ENCODE results near the gene SYS1.

Gene SYS1

DNA sequence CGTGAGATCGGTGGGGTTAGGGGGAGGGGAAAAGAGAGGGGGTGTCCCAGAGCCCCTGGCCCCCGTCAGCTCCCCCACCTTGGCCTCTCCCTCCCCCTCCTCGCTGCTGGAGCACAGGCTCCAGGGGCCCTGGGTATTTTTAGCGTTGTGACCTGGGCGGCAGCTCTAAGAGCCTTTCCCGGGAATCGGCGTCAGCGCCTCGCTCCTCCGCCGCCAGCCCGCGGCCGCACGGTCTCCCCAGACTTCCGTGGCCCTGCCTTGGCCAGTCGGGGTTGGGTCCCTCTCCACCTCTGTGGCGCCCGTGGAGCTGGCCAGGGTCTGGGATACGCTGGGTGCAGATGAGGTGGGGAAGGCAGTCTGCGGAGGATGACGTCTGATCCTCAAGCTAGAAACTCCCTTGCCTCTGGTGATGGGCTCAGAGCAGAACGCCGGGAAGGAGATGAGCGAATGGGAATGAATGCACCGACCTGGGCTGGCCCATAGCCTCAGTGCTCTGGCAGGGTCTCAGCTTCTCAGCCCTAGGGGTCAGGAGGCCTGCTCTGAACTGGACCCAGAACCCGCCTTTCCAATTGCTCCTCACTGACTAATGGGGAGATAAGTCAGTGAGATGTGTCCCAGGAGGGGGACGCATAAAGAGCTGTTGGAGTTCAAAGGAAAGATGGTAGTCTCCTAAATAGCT, 44.2 kb downstream of the SYS1 start:
- ChIA-PET CTCF (interaction anchor here (0.9 to 4.4 kb wide), 9 partner anchors 9 to 88 kb away, joined by 3 to 33 read pairs (median 3); partner anchors contain the start of genes PIGT and SYS1), POLR2A (no interaction called here)
- TF ChIP-seq, protein P1, sequence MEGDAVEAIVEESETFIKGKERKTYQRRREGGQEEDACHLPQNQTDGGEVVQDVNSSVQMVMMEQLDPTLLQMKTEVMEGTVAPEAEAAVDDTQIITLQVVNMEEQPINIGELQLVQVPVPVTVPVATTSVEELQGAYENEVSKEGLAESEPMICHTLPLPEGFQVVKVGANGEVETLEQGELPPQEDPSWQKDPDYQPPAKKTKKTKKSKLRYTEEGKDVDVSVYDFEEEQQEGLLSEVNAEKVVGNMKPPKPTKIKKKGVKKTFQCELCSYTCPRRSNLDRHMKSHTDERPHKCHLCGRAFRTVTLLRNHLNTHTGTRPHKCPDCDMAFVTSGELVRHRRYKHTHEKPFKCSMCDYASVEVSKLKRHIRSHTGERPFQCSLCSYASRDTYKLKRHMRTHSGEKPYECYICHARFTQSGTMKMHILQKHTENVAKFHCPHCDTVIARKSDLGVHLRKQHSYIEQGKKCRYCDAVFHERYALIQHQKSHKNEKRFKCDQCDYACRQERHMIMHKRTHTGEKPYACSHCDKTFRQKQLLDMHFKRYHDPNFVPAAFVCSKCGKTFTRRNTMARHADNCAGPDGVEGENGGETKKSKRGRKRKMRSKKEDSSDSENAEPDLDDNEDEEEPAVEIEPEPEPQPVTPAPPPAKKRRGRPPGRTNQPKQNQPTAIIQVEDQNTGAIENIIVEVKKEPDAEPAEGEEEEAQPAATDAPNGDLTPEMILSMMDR (IDR thresholded peaks at IDR 0.05; ENCODE audit: control extremely low read depth, extremely low read depth, low read depth, missing control alignments): no peak
- no peak for DNase-seq (ENCODE audit: extremely low spot score)

DNA sequence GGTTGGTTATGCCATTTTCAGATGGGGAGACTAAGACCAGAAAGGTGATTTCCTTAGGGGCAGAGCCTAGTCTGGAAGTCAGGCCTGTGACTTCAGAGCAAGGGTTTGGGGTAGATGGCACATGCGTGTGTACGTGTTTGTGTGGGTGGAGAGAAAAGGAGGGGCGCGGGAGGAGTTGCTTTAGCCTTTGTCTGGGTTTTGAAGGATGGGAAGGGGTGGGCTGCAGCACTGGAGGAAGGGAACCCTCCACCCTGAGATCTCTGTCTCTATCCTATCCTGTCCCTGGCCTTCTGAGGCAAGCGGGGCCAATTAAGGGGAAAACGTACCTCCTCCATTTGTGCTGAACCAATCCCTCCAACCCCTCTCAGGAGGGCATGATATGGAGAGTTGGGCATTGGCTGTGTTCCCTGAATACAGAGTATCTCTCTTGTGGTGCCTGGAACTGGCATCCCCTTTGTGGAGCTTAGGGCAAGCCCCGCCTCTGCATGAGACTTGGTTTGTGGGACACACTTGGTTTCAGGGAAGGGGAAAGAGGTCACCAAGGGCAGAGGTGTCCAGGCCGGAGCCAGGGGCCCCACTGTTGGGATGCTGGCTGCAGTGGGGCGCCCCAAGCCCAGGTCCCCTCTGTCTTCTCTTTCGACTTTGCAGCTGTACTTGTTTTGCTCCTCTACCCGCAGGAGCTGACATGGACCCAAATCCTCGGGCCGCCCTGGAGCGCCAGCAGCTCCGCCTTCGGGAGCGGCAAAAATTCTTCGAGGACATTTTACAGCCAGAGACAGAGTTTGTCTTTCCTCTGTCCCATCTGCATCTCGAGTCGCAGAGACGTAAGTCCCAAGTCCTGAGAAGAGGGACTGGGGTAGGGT, 45.1 kb downstream of the SYS1 start, which contains the start of gene DBNDD2:
Gene DBNDD2 (plus strand): TSS at position 507 of the 863 bp plus-strand sequence. CDS start 179 bp downstream, at position 686.
- TF ChIP-seq, protein P1 (IDR thresholded peaks at IDR 0.05; ENCODE audit: control extremely low read depth, extremely low read depth, low read depth, missing control alignments): no peak
- CTCF ChIA-PET: interaction anchor here (0.6 to 4.4 kb wide), 10 partner anchors 8 to 89 kb away, joined by 3 to 33 read pairs (median 3); partner anchors contain the start of genes PIGT and SYS1
- peak; percentile 21 for DNase-seq (ENCODE audit: extremely low spot score)
- POLR2A ChIA-PET: no interaction called here

DNA sequence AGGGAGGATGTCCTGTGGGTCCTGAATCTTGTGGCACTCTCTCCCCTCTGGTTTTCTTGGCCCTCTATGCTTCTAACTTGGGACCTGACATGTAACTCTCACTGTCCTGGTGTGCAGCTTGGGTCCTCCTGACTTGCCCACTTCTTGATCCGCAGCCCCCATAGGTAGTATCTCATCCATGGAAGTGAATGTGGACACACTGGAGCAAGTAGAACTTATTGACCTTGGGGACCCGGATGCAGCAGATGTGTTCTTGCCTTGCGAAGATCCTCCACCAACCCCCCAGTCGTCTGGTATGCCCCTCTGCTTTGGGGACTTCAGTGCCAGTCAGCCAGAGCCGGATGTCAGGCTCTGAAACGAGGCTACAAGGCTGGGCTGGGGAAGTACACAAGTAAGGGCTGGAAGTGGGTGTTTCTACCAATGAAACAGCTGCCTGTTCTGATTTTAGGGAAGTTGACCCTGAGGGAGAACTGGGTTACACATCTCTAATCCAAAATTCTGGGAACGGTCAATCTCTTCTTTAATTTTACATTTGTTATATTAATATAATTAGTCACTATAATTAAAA, 45.8 kb downstream of the SYS1 start:
- ChIA-PET CTCF (interaction anchor here (0.6 to 1.8 kb wide), 4 partner anchors 7 to 77 kb away, joined by 3 to 7 read pairs (median 4); partner anchors contain the start of gene PIGT), POLR2A (no interaction called here)
- DNase-seq (ENCODE audit: extremely low spot score): no peak
- TF ChIP-seq, protein P1 (IDR thresholded peaks at IDR 0.05; ENCODE audit: control extremely low read depth, extremely low read depth, low read depth, missing control alignments): no peak

DNA sequence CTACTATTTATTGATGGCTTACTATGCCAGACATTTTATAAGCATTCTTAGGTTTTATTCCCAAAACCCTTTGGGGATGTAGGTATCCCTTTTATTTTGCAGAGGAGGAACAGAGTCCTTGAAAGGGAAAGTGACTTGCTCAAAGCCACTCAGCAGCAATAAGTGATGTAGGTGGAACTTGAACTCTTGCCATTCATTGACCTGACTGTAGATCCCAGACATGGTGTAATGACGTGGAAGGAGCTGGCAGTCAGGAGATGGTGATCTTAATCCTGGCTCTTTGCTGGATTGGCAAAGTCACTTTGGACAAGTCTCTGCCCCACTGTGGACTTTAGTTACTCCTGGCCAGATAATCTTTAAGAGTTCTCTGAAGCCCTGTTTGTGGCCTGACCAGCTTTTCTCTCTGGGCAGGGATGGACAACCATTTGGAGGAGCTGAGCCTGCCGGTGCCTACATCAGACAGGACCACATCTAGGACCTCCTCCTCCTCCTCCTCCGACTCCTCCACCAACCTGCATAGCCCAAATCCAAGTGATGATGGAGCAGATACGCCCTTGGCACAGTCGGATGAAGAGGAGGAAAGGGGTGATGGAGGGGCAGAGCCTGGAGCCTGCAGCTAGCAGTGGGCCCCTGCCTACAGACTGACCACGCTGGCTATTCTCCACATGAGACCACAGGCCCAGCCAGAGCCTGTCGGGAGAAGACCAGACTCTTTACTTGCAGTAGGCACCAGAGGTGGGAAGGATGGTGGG, 46.7 kb downstream of the SYS1 start:
- no peak for DNase-seq (ENCODE audit: extremely low spot score)
- TF ChIP-seq, protein P1 (IDR thresholded peaks at IDR 0.05; ENCODE audit: control extremely low read depth, extremely low read depth, low read depth, missing control alignments): no peak
- POLR2A ChIA-PET: no interaction called here
- CTCF ChIA-PET: interaction anchor here (0.7 to 1.6 kb wide), 3 partner anchors 27 to 46 kb away, joined by 3 to 6 read pairs (median 4); partner anchors contain the start of gene SYS1

DNA sequence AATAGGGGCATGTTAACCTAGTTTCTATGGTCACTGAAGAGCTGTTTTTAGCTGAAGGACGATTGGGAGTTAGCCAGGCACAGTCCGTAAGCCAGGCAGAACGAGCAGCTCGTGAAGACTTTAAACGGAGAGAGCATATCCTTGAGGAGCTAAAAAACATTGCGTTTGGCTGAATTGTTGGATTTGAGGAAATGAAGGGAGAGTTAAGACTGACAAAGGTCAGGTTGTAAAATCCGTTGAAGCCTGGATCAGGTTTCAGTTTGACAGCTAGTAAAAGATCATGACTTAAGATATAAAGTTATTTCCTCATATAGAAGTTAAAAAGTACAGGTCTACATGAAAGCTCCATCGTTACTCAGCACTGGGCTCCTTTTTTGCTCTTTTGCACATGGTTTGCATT, 47.9 kb downstream of the SYS1 start:
- DNase-seq (ENCODE audit: extremely low spot score): no peak
- POLR2A ChIA-PET: no interaction called here
- CTCF ChIA-PET: interaction anchor here (0.9 to 3.8 kb wide), 5 partner anchors 24 to 47 kb away, joined by 3 to 20 read pairs (median 6); partner anchors contain the start of gene SYS1
- TF ChIP-seq, protein P1 (IDR thresholded peaks at IDR 0.05; ENCODE audit: control extremely low read depth, extremely low read depth, low read depth, missing control alignments): no peak
